Parathyroid adenoma (tissue), 2 donors: ENCODE results near the gene FIZ1.

Source experiments
- H2AFZ ChIP-seq: fragments of 300-600 bp; sonication (generic); one replicate; pipeline ENCODE4 v1.7.0; 2017; ENCODE audit warnings: antibody characterized with exemption, mild to moderate bottlenecking
- H3K27ac ChIP-seq: fragments of 300-600 bp; sonication (generic); one replicate; pipeline ENCODE4 v1.7.0; 2017
- H3K27me3 ChIP-seq: fragments of 300-600 bp; sonication (generic); one replicate; pipeline ENCODE4 v1.7.0; 2017; ENCODE audit warnings: low read length; ENCODE audit not compliant: control insufficient read depth, insufficient read depth
- H3K36me3 ChIP-seq: fragments of 300-600 bp; sonication (generic); one replicate; pipeline ENCODE4 v1.7.0; 2017; ENCODE audit warnings: low read length; ENCODE audit not compliant: control insufficient read depth, insufficient read depth
- H3K4me1 ChIP-seq: fragments of 300-600 bp; sonication (generic); one replicate; pipeline ENCODE4 v1.7.0; 2017; ENCODE audit warnings: control low read depth
- H3K4me2 ChIP-seq: fragments of 300-600 bp; sonication (generic); one replicate; pipeline ENCODE4 v1.7.0; 2017; ENCODE audit warnings: low read length
- H3K4me3 ChIP-seq: fragments of 300-600 bp; sonication (generic); one replicate; pipeline ENCODE4 v1.7.0; 2017; ENCODE audit warnings: low read depth, low read length
- H3K79me2 ChIP-seq: fragments of 300-600 bp; sonication (generic); one replicate; pipeline ENCODE4 v1.7.0; 2017; ENCODE audit warnings: control low read depth
- H3K9ac ChIP-seq: fragments of 300-600 bp; sonication (generic); one replicate; pipeline ENCODE4 v1.7.0; 2017; ENCODE audit warnings: mild to moderate bottlenecking
- H3K9me3 ChIP-seq: fragments of 300-600 bp; sonication (generic); one replicate; pipeline ENCODE4 v1.7.0; 2017; ENCODE audit warnings: low read length; ENCODE audit not compliant: control insufficient read depth
- CTCF ChIP-seq: fragments of 300-600 bp; sonication (generic); IDR thresholded peaks from one replicate; pipeline ENCODE4 v1.7.0; 2017; ENCODE audit warnings: antibody characterized with exemption, mild to moderate bottlenecking
- donor health status: primary hyperparathyroidism.

Gene FIZ1

GRCh38 chr19:55598719-55599467 lies 424 bp downstream of the FIZ1 start:
- Histone ChIP-seq H3K9me3 (no peaks in the 10 kb centered on the region), H2AFZ (peak overlapping the region; percentile 93), H3K36me3 (no peaks in the 10 kb centered on the region), H3K9ac (peak overlapping the region; percentile 75), H3K4me3 (peak overlapping the region; percentile 88), H3K27me3 (no peaks in the 10 kb centered on the region), H3K4me2 (peak overlapping the region; percentile 63), H3K27ac (peak overlapping the region; percentile 96), H3K79me2 (peaks cover 4% of the 10 kb centered on the region), H3K4me1 (peaks cover 3% of the 10 kb centered on the region)
- TF ChIP-seq CTCF = no peak

- Histone ChIP-seq H3K36me3 (no peaks in the 10 kb centered on the region), H3K79me2 (peaks cover 4% of the 10 kb centered on the region), H3K9me3 (no peaks in the 10 kb centered on the region), H3K4me3 (no peak overlapping the region), H3K27ac (peak overlapping the region; percentile 96), H3K4me1 (peaks cover 3% of the 10 kb centered on the region), H3K4me2 (no peak overlapping the region), H2AFZ (no peak overlapping the region), H3K27me3 (no peaks in the 10 kb centered on the region), H3K9ac (no peak overlapping the region)
- no peak for TF ChIP-seq CTCF
Observed at GRCh38 chr19:55598034-55598433, 1.3 kb downstream of the FIZ1 start.

- Histone ChIP-seq H3K79me2 (peaks cover 4% of the 10 kb centered on the region), H3K36me3 (no peaks in the 10 kb centered on the region), H3K9me3 (no peaks in the 10 kb centered on the region), H3K4me2 (no peak overlapping the region), H3K4me1 (peaks cover 3% of the 10 kb centered on the region), H2AFZ (no peak overlapping the region), H3K27ac (no peak overlapping the region), H3K9ac (no peak overlapping the region), H3K4me3 (no peak overlapping the region), H3K27me3 (no peaks in the 10 kb centered on the region)
- TF ChIP-seq CTCF = no peak
Observed at GRCh38 chr19:55597501-55597921, 1.8 kb downstream of the FIZ1 start.

GRCh38 chr19:55596304-55596703 lies 3.0 kb downstream of the FIZ1 start:
- Histone ChIP-seq H3K9me3 (no peaks in the 10 kb centered on the region), H3K79me2 (peaks cover 4% of the 10 kb centered on the region), H3K36me3 (no peaks in the 10 kb centered on the region), H3K27me3 (no peaks in the 10 kb centered on the region), H3K9ac (no peak overlapping the region), H3K4me1 (peaks cover 3% of the 10 kb centered on the region), H3K4me3 (no peak overlapping the region), H2AFZ (no peak overlapping the region), H3K4me2 (no peak overlapping the region), H3K27ac (no peak overlapping the region)
- TF ChIP-seq CTCF = no peak
